GM12892 (cell line): Measurements from ENCODE around the gene SLC30A5.

Source experiments
- POLR2A ChIP-seq: IDR thresholded peaks from 2 replicates; pipeline ENCODE4 v1.6.1; 2011; ENCODE audit warnings: low read depth, low read length, control low read depth
- POLR2AphosphoS5 ChIP-seq: IDR thresholded peaks from 2 replicates; pipeline ENCODE4 v1.6.1; 2011; ENCODE audit warnings: low read depth, low read length, control low read depth
- TAF1 ChIP-seq: IDR thresholded peaks from 2 replicates; pipeline ENCODE4 v1.6.1; 2011; ENCODE audit warnings: low read depth, mild to moderate bottlenecking, control low read depth, low read length, borderline replicate concordance

- TF ChIP-seq POLR2AphosphoS5 (no peak), POLR2A (no peak), TAF1 (no peak)
Observed at GRCh38 chr5:69074664-69075521, 18.9 kb upstream of the SLC30A5 start.
